Epithelial cell of proximal tubule (primary cell): Measurements from ENCODE around the gene FBXO36. TPM values are rescaled to one million over a fixed set of nuclear protein-coding genes. Genes with fewer than 3 reads are reported as not detected.

ENCODE experiments used
- DNase-seq: peaks from one replicate; pipeline ENCODE4 v3.0.0-alpha.2; 2011; ENCODE audit warnings: low read depth
- H3K4me3 ChIP-seq: 2 replicates; pipeline ENCODE4 v1.5.1; 2011; ENCODE audit warnings: low read depth, mild to moderate bottlenecking, low read length
- CTCF ChIP-seq: conservative IDR thresholded peaks from 2 replicates; pipeline ENCODE4 v1.5.1; 2012; ENCODE audit warnings: low read depth, mild to moderate bottlenecking, low read length
- total RNA-seq: library from RNA; depleted of rRNA; stranded (reverse); fragments of >200 nt; gene quantifications from 2 replicates; pipeline ENCODE4 v1.2.3, GENCODE V29; 2015

FBXO36 gene
- total RNA-seq, 1 donor from 2014 or later = 1.8 TPM

GRCh38 chr2:229997565-229997964 lies 75.3 kb downstream of the FBXO36 start:
- no peak overlapping the region for H3K4me3 ChIP-seq
- TF ChIP-seq CTCF = no peak
- DNase-seq = no peak

- no peak overlapping the region for H3K4me3 ChIP-seq
- no peak for TF ChIP-seq CTCF
- no peak for DNase-seq
These were observed 78.0 kb downstream of the FBXO36 start for GRCh38 chr2:230000118-230000841.

- H3K4me3 ChIP-seq = no peak overlapping the region
- no peak for DNase-seq
- TF ChIP-seq CTCF = peak; percentile 89
These were observed 85.8 kb downstream of the FBXO36 start for GRCh38 chr2:230007931-230008707.

GRCh38 chr2:230008708-230009066 lies 86.4 kb downstream of the FBXO36 start:
- no peak for TF ChIP-seq CTCF
- no peak for DNase-seq
- H3K4me3 ChIP-seq = no peak overlapping the region

- no peak for DNase-seq
- no peak overlapping the region for H3K4me3 ChIP-seq
- TF ChIP-seq CTCF = no peak
These were observed 88.2 kb downstream of the FBXO36 start for GRCh38 chr2:230010501-230010900.

- TF ChIP-seq CTCF = no peak
- no peak overlapping the region for H3K4me3 ChIP-seq
- DNase-seq = no peak
These were observed 89.3 kb downstream of the FBXO36 start for GRCh38 chr2:230011617-230012016.
